ENCODE data around the gene STX8. TPM values are rescaled to one million over a fixed set of nuclear protein-coding genes. Genes with fewer than 3 reads are reported as not detected.

Gene STX8
- total RNA-seq, 1 donor from 2014 or later, result 61.0 TPM

DNA sequence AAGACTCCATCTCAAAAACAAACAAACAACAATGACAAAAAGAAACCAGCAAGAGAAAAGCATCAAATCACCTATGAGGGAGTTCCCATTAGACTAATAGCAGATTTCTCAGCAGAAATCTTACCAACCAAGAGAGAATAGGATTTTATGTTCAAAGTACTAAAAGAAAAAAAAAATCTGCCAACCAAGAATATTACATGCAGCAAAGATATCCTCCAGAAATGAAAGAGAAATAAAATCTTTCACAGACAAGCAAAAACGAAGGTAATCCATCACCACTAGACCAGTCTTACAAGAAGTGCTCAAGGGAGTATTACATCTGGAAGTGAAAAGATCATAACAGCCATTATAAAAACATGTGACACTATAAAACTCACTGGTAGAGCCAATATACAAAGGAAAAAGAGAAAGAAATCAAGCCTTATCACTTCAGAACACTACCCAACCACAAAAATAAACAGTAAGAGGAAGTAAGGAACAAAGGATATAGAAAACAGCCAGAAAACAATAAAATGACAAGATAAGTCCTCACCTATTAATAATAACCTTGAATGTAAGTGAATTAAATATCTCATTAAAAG is 66.3 kb downstream of the STX8 start:
- TF ChIP-seq, protein P1, sequence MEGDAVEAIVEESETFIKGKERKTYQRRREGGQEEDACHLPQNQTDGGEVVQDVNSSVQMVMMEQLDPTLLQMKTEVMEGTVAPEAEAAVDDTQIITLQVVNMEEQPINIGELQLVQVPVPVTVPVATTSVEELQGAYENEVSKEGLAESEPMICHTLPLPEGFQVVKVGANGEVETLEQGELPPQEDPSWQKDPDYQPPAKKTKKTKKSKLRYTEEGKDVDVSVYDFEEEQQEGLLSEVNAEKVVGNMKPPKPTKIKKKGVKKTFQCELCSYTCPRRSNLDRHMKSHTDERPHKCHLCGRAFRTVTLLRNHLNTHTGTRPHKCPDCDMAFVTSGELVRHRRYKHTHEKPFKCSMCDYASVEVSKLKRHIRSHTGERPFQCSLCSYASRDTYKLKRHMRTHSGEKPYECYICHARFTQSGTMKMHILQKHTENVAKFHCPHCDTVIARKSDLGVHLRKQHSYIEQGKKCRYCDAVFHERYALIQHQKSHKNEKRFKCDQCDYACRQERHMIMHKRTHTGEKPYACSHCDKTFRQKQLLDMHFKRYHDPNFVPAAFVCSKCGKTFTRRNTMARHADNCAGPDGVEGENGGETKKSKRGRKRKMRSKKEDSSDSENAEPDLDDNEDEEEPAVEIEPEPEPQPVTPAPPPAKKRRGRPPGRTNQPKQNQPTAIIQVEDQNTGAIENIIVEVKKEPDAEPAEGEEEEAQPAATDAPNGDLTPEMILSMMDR (IDR thresholded peaks at IDR 0.05; ENCODE audit: partially characterized antibody, unreplicated experiment), result no peak
- Mint-ChIP-seq H3K9me3 (ENCODE audit: unreplicated experiment) (peaks cover 8% of the 10 kb centered on the region), H3K27ac (ENCODE audit: unreplicated experiment) (no peak overlapping the region), H3K4me3 (ENCODE audit: unreplicated experiment) (no peak overlapping the region), H3K4me1 (ENCODE audit: low read depth, unreplicated experiment) (no peaks in the 10 kb centered on the region), H3K36me3 (ENCODE audit: unreplicated experiment) (peaks cover 16% of the 10 kb centered on the region), H3K27me3 (ENCODE audit: unreplicated experiment) (peaks cover 1% of the 10 kb centered on the region)
- no peak for DNase-seq

DNA sequence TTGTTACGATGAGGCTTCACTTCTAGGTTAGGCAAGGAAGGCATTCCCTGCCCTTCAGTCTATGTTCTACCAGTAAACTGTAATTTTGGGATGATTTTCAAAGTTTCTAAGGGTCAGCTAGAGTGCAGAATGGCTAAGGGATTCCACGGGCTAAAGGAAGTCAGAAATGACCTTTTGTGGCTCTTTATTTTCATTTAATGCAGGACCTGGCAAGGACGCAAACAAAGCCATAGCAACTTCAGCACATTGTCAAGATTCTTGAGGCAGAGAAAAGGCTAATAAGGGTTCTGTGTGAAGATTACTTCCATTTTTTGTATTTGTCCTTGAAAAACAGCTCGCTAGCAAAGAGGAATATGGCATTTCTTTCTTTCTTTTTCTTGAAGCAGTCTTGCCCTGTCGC is 76.6 kb downstream of the STX8 start:
- H3K36me3 Mint-ChIP-seq (ENCODE audit: unreplicated experiment), result peaks cover 8% of the 10 kb centered on the region
- no peaks in the 10 kb centered on the region for H3K4me1 Mint-ChIP-seq (ENCODE audit: low read depth, unreplicated experiment)

DNA sequence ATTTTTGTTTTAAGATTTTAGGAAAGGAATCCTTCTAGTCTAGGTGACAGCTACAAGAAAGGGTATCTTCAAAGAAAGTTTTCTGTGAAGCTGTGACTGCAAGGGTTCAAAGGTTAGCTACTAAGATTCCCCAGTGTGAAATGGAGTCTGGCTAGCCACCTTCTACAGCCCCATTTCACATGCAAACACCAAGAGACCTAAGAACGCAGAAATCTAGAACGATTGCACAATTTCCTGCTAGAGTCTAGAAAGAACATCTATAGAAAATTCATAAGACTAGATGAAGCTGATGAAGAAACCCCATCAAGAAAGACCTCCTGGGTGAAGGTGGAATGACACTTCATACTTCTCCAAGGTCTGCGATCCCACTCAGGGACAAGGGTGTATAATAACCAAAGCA is 77.1 kb downstream of the STX8 start:
- DNase-seq, result no peak
- no peak overlapping the region for H3K27ac Mint-ChIP-seq (ENCODE audit: unreplicated experiment)
- H3K27me3 Mint-ChIP-seq (ENCODE audit: unreplicated experiment), result no peaks in the 10 kb centered on the region
- TF ChIP-seq, protein P1 (IDR thresholded peaks at IDR 0.05; ENCODE audit: partially characterized antibody, unreplicated experiment), result no peak
- H3K36me3 Mint-ChIP-seq (ENCODE audit: unreplicated experiment), result peaks cover 8% of the 10 kb centered on the region
- no peaks in the 10 kb centered on the region for H3K4me1 Mint-ChIP-seq (ENCODE audit: low read depth, unreplicated experiment)
- no peak overlapping the region for H3K4me3 Mint-ChIP-seq (ENCODE audit: unreplicated experiment)
- no peaks in the 10 kb centered on the region for H3K9me3 Mint-ChIP-seq (ENCODE audit: unreplicated experiment)

More for the DNA sequence above, 76.6 kb downstream of the STX8 start:
- H3K4me3 Mint-ChIP-seq (ENCODE audit: unreplicated experiment), result no peak overlapping the region
- no peaks in the 10 kb centered on the region for H3K27me3 Mint-ChIP-seq (ENCODE audit: unreplicated experiment)
- TF ChIP-seq, protein P1 (IDR thresholded peaks at IDR 0.05; ENCODE audit: partially characterized antibody, unreplicated experiment), result no peak
- no peaks in the 10 kb centered on the region for H3K9me3 Mint-ChIP-seq (ENCODE audit: unreplicated experiment)
- no peak for DNase-seq
- H3K27ac Mint-ChIP-seq (ENCODE audit: unreplicated experiment), result no peak overlapping the region

DNA sequence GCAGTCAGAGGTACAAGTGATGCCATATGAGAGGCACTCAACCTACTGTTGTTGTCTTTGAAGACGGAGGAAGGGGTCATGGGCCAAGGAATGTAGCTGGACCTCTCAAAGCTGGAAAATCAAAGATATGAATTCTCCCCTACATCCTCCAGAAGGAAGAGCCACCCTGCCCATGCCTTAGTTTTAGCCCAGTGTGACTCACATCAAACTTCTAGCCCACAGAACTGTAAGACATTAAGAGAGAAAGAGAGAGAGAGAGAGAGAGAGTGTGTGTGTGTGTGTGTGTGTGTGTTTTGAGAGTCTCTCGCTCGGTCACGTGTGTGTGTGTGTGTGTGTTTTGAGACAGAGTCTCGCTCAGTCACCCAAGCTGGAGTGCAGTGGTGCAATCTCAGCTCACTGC is 87.1 kb downstream of the STX8 start:
- TF ChIP-seq, protein P1 (IDR thresholded peaks at IDR 0.05; ENCODE audit: partially characterized antibody, unreplicated experiment), result no peak
- H3K36me3 Mint-ChIP-seq (ENCODE audit: unreplicated experiment), result no peaks in the 10 kb centered on the region
- H3K4me1 Mint-ChIP-seq (ENCODE audit: low read depth, unreplicated experiment), result no peaks in the 10 kb centered on the region
- H3K27ac Mint-ChIP-seq (ENCODE audit: unreplicated experiment), result no peak overlapping the region
- no peak for DNase-seq
- no peak overlapping the region for H3K4me3 Mint-ChIP-seq (ENCODE audit: unreplicated experiment)
- peaks cover 3% of the 10 kb centered on the region for H3K27me3 Mint-ChIP-seq (ENCODE audit: unreplicated experiment)
- peaks cover 4% of the 10 kb centered on the region for H3K9me3 Mint-ChIP-seq (ENCODE audit: unreplicated experiment)

DNA sequence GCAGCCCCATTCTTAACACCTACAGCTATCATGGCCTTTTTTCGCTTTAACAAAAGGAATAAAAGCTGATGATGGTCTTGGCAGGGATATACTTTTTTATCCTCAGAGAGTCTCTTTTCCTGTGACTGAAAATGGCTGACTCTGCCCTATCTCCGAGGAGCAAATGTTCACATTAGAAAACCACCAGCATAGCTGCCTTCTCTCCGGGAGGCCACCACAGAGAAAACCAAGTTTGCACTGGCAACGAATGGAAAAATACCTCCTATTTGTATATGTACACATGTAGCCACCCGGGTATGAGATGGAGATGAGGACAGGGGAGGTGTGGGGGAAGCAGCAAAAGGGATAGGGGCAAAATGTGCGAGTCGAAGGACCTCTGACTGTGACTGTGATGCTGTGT is 88.2 kb downstream of the STX8 start:
- no peak for DNase-seq
- H3K9me3 Mint-ChIP-seq (ENCODE audit: unreplicated experiment), result peaks cover 4% of the 10 kb centered on the region
- H3K36me3 Mint-ChIP-seq (ENCODE audit: unreplicated experiment), result no peaks in the 10 kb centered on the region
- H3K4me1 Mint-ChIP-seq (ENCODE audit: low read depth, unreplicated experiment), result no peaks in the 10 kb centered on the region
- no peak overlapping the region for H3K4me3 Mint-ChIP-seq (ENCODE audit: unreplicated experiment)
- no peak overlapping the region for H3K27ac Mint-ChIP-seq (ENCODE audit: unreplicated experiment)
- TF ChIP-seq, protein P1 (IDR thresholded peaks at IDR 0.05; ENCODE audit: partially characterized antibody, unreplicated experiment), result no peak
- peaks cover 3% of the 10 kb centered on the region for H3K27me3 Mint-ChIP-seq (ENCODE audit: unreplicated experiment)
